Right lobe of liver (tissue), 4 donors: ENCODE results near the gene XCL1.

Source experiments
- CTCF ChIP-seq, 4 donors: fragments of 200-600 bp in 3 of 4; fragments of 450-650 bp in 1 of 4; IDR thresholded peaks; one replicate each; pipeline versions ENCODE4 v1.5.1 to v1.8.0; 2016 to 2022; ENCODE audit warnings: antibody characterized with exemption in 4 of 4, mild to moderate bottlenecking in 2 of 4
- POLR2A ChIP-seq: fragments of 450-650 bp; IDR thresholded peaks from one replicate; pipeline ENCODE4 v1.6.1; 2017; ENCODE audit warnings: antibody characterized with exemption, mild to moderate bottlenecking
- donor health status: DM: no; HTN: no; CAD: no.
- donor health status: DM: no; HTN: no; CAD: no.
- donor health status: DM: no; HTN: yes; CAD: no.

- TF ChIP-seq POLR2A: no peak
- no peak for TF ChIP-seq CTCF (IDR thresholded peaks at IDR 0.05)
These were observed 47.4 kb downstream of the XCL1 start for GRCh38 chr1:168623831-168624230.
